Loucy (cell line): Measurements from ENCODE around the gene POU2F3.

Experiments used
- H2AFZ ChIP-seq: fragments of 200-600 bp; sonication (generic); 2 replicates; pipeline ENCODE4 v1.6.0; 2016; ENCODE audit warnings: antibody characterized with exemption, mild to moderate bottlenecking, low read length, moderate library complexity
- H3F3A ChIP-seq: fragments of 200-600 bp; 2 replicates; pipeline ENCODE4 v1.6.0; 2016; ENCODE audit warnings: antibody characterized with exemption, low read depth, mild to moderate bottlenecking
- H3K27me3 ChIP-seq: fragments of 200-600 bp; sonication (generic); 2 replicates; pipeline ENCODE4 v1.6.1; 2014; ENCODE audit warnings: low read length, mild to moderate bottlenecking; ENCODE audit not compliant: insufficient read depth, poor library complexity, severe bottlenecking
- H3K36me3 ChIP-seq: fragments of 200-600 bp; sonication (generic); 2 replicates; pipeline ENCODE4 v1.6.1; 2016; ENCODE audit warnings: low read length; ENCODE audit not compliant: insufficient read depth
- H3K4me1 ChIP-seq: fragments of 200-600 bp; sonication (generic); 2 replicates; pipeline ENCODE4 v1.5.1; 2014; ENCODE audit warnings: low read length, mild to moderate bottlenecking; ENCODE audit not compliant: insufficient read depth, poor library complexity, severe bottlenecking
- H3K4me2 ChIP-seq: fragments of 200-600 bp; sonication (generic); 2 replicates; pipeline ENCODE4 v1.6.0; 2014; ENCODE audit warnings: antibody characterized with exemption, low read length, low read depth, mild to moderate bottlenecking; ENCODE audit not compliant: poor library complexity, severe bottlenecking
- H3K4me3 ChIP-seq: fragments of 200-600 bp; sonication (generic); 2 replicates; pipeline ENCODE4 v1.5.1; 2014; ENCODE audit warnings: low read length, mild to moderate bottlenecking, mixed read lengths; ENCODE audit not compliant: poor library complexity, severe bottlenecking
- H3K79me2 ChIP-seq: fragments of 200-600 bp; sonication (generic); 2 replicates; pipeline ENCODE4 v1.6.1; 2014; ENCODE audit warnings: low read length; ENCODE audit not compliant: insufficient read depth
- H3K9ac ChIP-seq: fragments of 200-600 bp; sonication (generic); 2 replicates; pipeline ENCODE4 v1.6.0; 2014; ENCODE audit warnings: mild to moderate bottlenecking, low read depth, low read length, moderate library complexity; ENCODE audit not compliant: poor library complexity, severe bottlenecking
- H3K9me2 ChIP-seq: fragments of 200-600 bp; sonication (generic); replicated peaks from 2 replicates; pipeline ENCODE4 v1.6.1; 2016; ENCODE audit warnings: low read depth, low read length, mixed read lengths
- H3K9me3 ChIP-seq: fragments of 200-600 bp; sonication (generic); 2 replicates; pipeline ENCODE4 v1.6.1; 2014; ENCODE audit warnings: mild to moderate bottlenecking, antibody characterized with exemption, low read length, low read depth; ENCODE audit not compliant: insufficient read depth
- H4K20me1 ChIP-seq: fragments of 200-600 bp; sonication (generic); 2 replicates; pipeline ENCODE4 v1.6.0; 2014; ENCODE audit warnings: antibody characterized with exemption, low read length, mild to moderate bottlenecking; ENCODE audit not compliant: insufficient read depth, poor library complexity, severe bottlenecking
- CTCF ChIP-seq: fragments of 200-600 bp; sonication (generic); conservative IDR thresholded peaks from 2 replicates; pipeline ENCODE4 v1.5.1; 2014; ENCODE audit warnings: mild to moderate bottlenecking, antibody characterized with exemption, low read length
- EZH2phosphoT487 ChIP-seq: fragments of 200-600 bp; IDR thresholded peaks from 2 replicates; pipeline ENCODE4 v1.6.1; 2018; ENCODE audit warnings: antibody characterized with exemption, mild to moderate bottlenecking, moderate library complexity, borderline replicate concordance

POU2F3 gene

DNA sequence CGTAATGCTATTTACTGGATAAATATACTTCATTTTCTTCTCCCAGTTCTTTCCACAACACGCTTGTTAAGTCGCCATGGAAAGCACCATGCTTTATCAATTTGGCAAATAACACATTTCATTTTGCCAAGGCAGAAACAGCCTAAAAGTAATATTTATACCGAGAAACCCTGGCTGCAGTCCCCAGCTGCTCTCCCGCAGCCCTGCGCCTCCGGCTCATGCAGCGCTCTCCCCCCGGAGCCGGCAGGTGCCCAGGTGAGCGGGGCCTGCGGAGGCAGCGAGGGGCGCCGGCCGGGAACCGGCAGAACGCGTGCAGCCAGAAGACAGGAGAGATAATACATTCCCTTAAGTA lies 95.6 kb downstream of the POU2F3 start:
- TF ChIP-seq CTCF, result no peak
- TF ChIP-seq EZH2phosphoT487, result no peak
- H3K9me3 ChIP-seq, result no peaks in the 10 kb centered on the region
- no peak overlapping the region for H2AFZ ChIP-seq
- H3K27me3 ChIP-seq, result peaks cover 56% of the 10 kb centered on the region
- H3K9me2 ChIP-seq, result no peaks in the 10 kb centered on the region
- H4K20me1 ChIP-seq, result no peaks in the 10 kb centered on the region
- H3K36me3 ChIP-seq, result no peaks in the 10 kb centered on the region
- H3K4me1 ChIP-seq, result no peaks in the 10 kb centered on the region
- no peaks in the 10 kb centered on the region for H3F3A ChIP-seq
- no peak overlapping the region for H3K4me3 ChIP-seq
- H3K9ac ChIP-seq, result no peak overlapping the region
- H3K79me2 ChIP-seq, result no peaks in the 10 kb centered on the region
- H3K4me2 ChIP-seq, result no peak overlapping the region

DNA sequence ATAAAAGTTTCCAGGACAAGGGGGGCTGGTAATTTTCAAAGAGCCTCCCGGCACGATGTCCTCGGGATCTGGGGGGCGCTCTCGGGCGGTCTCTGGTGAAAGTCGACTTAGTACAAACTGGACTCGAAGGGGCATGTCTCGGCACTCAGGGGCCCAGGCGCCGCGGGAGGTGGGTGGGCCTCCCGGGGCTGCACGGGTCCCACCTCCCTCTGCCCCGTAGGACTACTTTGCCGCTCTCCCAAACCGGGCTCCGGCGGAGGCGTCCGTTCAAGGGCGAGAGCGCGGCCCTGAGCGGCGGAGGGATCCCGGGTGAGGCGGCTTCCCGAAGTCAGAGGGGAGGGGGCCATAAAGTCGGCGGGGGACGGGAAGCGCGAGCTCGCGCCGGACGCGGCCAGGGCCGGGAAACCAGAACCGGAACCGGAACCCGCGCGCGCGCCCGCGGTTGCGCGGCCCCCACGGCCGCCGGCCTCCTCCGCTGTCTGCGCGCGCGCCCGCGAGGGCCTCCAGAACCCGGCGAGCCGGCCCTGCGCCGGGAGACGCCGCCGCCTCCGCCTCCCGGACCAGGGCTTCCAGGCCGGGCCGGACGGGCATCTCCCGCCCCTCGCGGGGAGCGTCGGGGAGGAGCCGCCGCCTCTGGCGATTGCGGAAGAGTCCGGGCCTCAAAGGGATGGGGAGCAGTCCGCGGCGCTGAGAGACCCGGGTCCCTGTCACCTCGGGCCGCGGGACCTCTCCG lies 96.1 kb downstream of the POU2F3 start, which contains the start of gene ARHGEF12:
ARHGEF12 (plus strand) TSS at position 506 of the 733 bp plus-strand sequence. CDS start 831 bp downstream, outside the sequence.
- Histone ChIP-seq H3K4me3 (no peak within 1 kb of the TSS), H2AFZ (no peak within 1 kb of the TSS), H3K9me2 (no peaks in the 10 kb centered on the region), H3K4me1 (no peaks in the 10 kb centered on the region), H4K20me1 (no peaks in the 10 kb centered on the region), H3K79me2 (no peaks in the 10 kb centered on the region), H3K9me3 (no peaks in the 10 kb centered on the region), H3K9ac (no peak within 1 kb of the TSS), H3F3A (no peaks in the 10 kb centered on the region), H3K36me3 (no peaks in the 10 kb centered on the region), H3K27me3 (peaks cover 56% of the 10 kb centered on the region), H3K4me2 (no peak within 1 kb of the TSS)
- TF ChIP-seq EZH2phosphoT487, result no peak
- TF ChIP-seq CTCF, result no peak

- Histone ChIP-seq H2AFZ (no peak overlapping the region), H3K9ac (no peak overlapping the region), H3K36me3 (no peaks in the 10 kb centered on the region), H3K27me3 (peaks cover 56% of the 10 kb centered on the region), H3F3A (no peaks in the 10 kb centered on the region), H3K4me1 (no peaks in the 10 kb centered on the region), H4K20me1 (no peaks in the 10 kb centered on the region), H3K9me3 (no peaks in the 10 kb centered on the region), H3K9me2 (no peaks in the 10 kb centered on the region), H3K4me2 (no peak overlapping the region), H3K79me2 (no peaks in the 10 kb centered on the region), H3K4me3 (no peak overlapping the region)
- TF ChIP-seq EZH2phosphoT487 (no peak), CTCF (no peak)
These were observed 96.9 kb downstream of the POU2F3 start for GRCh38 chr11:120336641-120337354.
